Caco-2 (cell line): ENCODE results near the gene PRKAG2. TPM values are rescaled to one million over a fixed set of nuclear protein-coding genes. Genes with fewer than 3 reads are reported as not detected.

Experiments used
- BruUV-seq: library from RNA; stranded (reverse); fragments of 400-500 nt; replicated peaks from 2 replicates; lab custom pipeline; 2021; lab: Mats Ljungman, UMichigan
- CTCF ChIA-PET: fragments of 300-600 bp; sonication (Branson Sonifier 250); formaldehyde crosslinking; loops from one replicate; lab custom pipeline; 2022; ENCODE audit warnings: antibody characterized with exemption; lab: Charles Lee
- POLR2A ChIA-PET: fragments of 300-600 bp; sonication (Branson Sonifier 250); formaldehyde crosslinking; loops from one replicate; lab custom pipeline; 2022; ENCODE audit warnings: antibody characterized with exemption; lab: Charles Lee
- DNase-seq, 2 experiments: peaks; one replicate each; pipeline versions ENCODE4 v3.0.0 to v3.0.0-alpha.2; 2020 to 2022
- H3K27me3 ChIP-seq: replicated peaks from 2 replicates; pipeline ENCODE4 v1.6.0; 2011; ENCODE audit warnings: low read length; ENCODE audit not compliant: control insufficient read depth, insufficient read depth
- H3K36me3 ChIP-seq: 2 replicates; pipeline ENCODE4 v1.5.1; 2011; ENCODE audit warnings: low read length; ENCODE audit not compliant: control insufficient read depth, insufficient read depth
- H3K4me1 ChIP-seq: fragments of 250-450 bp; sonication (Bioruptor Pico); 2 replicates; pipeline ENCODE4 v1.5.1; 2020; ENCODE audit warnings: mild to moderate bottlenecking
- H3K4me3 ChIP-seq: 2 replicates; pipeline ENCODE4 v1.5.1; 2011; ENCODE audit warnings: low read depth, mild to moderate bottlenecking, control low read depth, low read length
- H3K9me3 ChIP-seq: fragments of 250-450 bp; sonication (Bioruptor Pico); 2 replicates; pipeline ENCODE4 v1.5.1; 2020; ENCODE audit warnings: mild to moderate bottlenecking, moderate library complexity
- H3K27ac Mint-ChIP-seq: one replicate; pipeline ENCODE4 v1.8.0; 2022; ENCODE audit warnings: mixed read lengths; ENCODE audit not compliant: unreplicated experiment
- H3K27me3 Mint-ChIP-seq: one replicate; pipeline ENCODE4 v1.8.0; 2022; ENCODE audit warnings: mixed read lengths; ENCODE audit not compliant: insufficient read depth, unreplicated experiment
- H3K36me3 Mint-ChIP-seq: one replicate; pipeline ENCODE4 v1.8.0; 2022; ENCODE audit warnings: mild to moderate bottlenecking, mixed read lengths; ENCODE audit not compliant: insufficient read depth, unreplicated experiment
- H3K4me1 Mint-ChIP-seq: one replicate; pipeline ENCODE4 v1.8.0; 2022; ENCODE audit warnings: low read depth, mixed read lengths; ENCODE audit not compliant: unreplicated experiment
- H3K4me3 Mint-ChIP-seq: one replicate; pipeline ENCODE4 v1.8.0; 2022; ENCODE audit warnings: mild to moderate bottlenecking, moderate library complexity, mixed read lengths; ENCODE audit not compliant: unreplicated experiment
- H3K9me3 Mint-ChIP-seq: one replicate; pipeline ENCODE4 v1.8.0; 2022; ENCODE audit warnings: mixed read lengths; ENCODE audit not compliant: unreplicated experiment
- intact Hi-C: fragments of 100-400 bp; cut with micrococcal nuclease; formaldehyde crosslinking; loops from one replicate; pipeline ENCODE4 v1.10.0; 2022; ENCODE audit not compliant: unreplicated experiment
- total RNA-seq: library from RNA; stranded (reverse); gene quantifications from 2 replicates; pipeline ENCODE4 v1.2.3, GENCODE V29; 2022
- TF ChIP-seq, protein P1 (sequence below), 2 experiments: fragments of 200-600 bp in 1 of 2; IDR thresholded peaks; 1 replicate in 1 of 2; 2 replicates in 1 of 2; pipeline versions ENCODE4 v1.5.1 to v1.8.0; 2011 to 2022; ENCODE audit warnings: antibody characterized with exemption in 1 of 2, control low read depth in 1 of 2, inconsistent platforms in 1 of 2, low read depth in 1 of 2, low read length in 1 of 2, mild to moderate bottlenecking in 1 of 2, moderate library complexity in 1 of 2; ENCODE audit not compliant: insufficient read depth in 1 of 2, severe bottlenecking in 1 of 2, unreplicated experiment in 1 of 2

The PRKAG2 gene
- total RNA-seq, 1 experiment from 2014 or later: 15.9 TPM

- Mint-ChIP-seq H3K4me1 (peaks cover 11% of the 10 kb centered on the region), H3K27ac (no peak overlapping the region), H3K4me3 (no peak overlapping the region), H3K36me3 (no peaks in the 10 kb centered on the region), H3K27me3 (no peaks in the 10 kb centered on the region), H3K9me3 (no peaks in the 10 kb centered on the region)
- DNase-seq: no peak
- Histone ChIP-seq H3K4me3 (no peak overlapping the region), H3K4me1 (no peaks in the 10 kb centered on the region), H3K9me3 (no peaks in the 10 kb centered on the region), H3K27me3 (no peaks in the 10 kb centered on the region), H3K36me3 (no peaks in the 10 kb centered on the region)
- ChIA-PET CTCF (no interaction called here), POLR2A (no interaction called here)
- BruUV-seq: no TSS peak
- TF ChIP-seq, protein P1, sequence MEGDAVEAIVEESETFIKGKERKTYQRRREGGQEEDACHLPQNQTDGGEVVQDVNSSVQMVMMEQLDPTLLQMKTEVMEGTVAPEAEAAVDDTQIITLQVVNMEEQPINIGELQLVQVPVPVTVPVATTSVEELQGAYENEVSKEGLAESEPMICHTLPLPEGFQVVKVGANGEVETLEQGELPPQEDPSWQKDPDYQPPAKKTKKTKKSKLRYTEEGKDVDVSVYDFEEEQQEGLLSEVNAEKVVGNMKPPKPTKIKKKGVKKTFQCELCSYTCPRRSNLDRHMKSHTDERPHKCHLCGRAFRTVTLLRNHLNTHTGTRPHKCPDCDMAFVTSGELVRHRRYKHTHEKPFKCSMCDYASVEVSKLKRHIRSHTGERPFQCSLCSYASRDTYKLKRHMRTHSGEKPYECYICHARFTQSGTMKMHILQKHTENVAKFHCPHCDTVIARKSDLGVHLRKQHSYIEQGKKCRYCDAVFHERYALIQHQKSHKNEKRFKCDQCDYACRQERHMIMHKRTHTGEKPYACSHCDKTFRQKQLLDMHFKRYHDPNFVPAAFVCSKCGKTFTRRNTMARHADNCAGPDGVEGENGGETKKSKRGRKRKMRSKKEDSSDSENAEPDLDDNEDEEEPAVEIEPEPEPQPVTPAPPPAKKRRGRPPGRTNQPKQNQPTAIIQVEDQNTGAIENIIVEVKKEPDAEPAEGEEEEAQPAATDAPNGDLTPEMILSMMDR (IDR thresholded peaks at IDR 0.05; ENCODE audit: insufficient read depth in 1 of 2, low read depth in 1 of 2, low read length in 1 of 2, severe bottlenecking in 1 of 2, unreplicated experiment in 1 of 2): no peak
- intact Hi-C loops: no loop called here
Observed at GRCh38 chr7:151672716-151673115, 204.2 kb downstream of the PRKAG2 start.

DNA sequence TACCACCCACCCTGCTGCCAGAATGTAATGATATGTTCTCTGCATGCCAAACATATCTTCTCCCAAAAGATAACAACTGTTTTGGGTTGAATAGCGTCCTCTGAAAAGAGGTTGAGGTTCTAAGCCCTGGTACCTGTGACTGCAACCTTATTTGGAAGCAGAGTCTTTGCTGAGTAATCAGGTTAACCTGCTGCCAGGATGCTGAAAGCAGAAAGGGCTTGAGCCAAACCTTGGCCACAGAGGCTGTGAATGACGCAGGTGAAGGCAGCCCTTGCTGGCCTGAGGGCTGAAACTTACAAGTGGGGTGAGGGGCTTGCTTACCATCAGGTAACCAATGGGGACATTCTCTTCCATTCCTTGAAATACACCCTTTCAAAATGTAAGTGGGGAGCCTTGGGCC, 205.4 kb downstream of the PRKAG2 start:
- BruUV-seq: no TSS peak
- CTCF ChIA-PET: interaction anchor here (0.6 to 0.7 kb wide), 2 partner anchors 12 to 153 kb away, joined by 3 read pairs; no protein-coding TSS in a partner anchor
- no peaks in the 10 kb centered on the region for H3K9me3 Mint-ChIP-seq

DNA sequence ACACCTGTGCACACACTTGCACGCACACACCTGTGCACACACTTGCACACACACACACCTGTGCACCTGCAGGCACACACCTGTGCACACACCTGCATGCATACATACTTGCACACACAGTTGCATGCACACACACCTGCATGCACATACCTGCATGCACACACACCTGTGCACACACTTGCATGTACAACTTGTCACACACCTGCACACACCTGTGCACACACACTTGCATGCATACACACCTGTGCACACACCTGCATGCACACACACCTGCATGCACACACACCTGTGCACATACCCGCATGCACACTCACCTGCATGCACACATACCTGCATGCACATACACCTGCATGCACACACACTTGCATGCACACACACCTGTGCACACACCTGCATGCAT, 207.2 kb downstream of the PRKAG2 start:
- intact Hi-C loops: no loop called here
- H3K27me3 Mint-ChIP-seq: no peaks in the 10 kb centered on the region
- TF ChIP-seq, protein P1 (IDR thresholded peaks at IDR 0.05; ENCODE audit: insufficient read depth in 1 of 2, low read depth in 1 of 2, low read length in 1 of 2, severe bottlenecking in 1 of 2, unreplicated experiment in 1 of 2): no peak
- no peaks in the 10 kb centered on the region for H3K36me3 Mint-ChIP-seq
- no TSS peak for BruUV-seq
- H3K9me3 Mint-ChIP-seq: no peaks in the 10 kb centered on the region
- H3K27ac Mint-ChIP-seq: no peak overlapping the region
- no peaks in the 10 kb centered on the region for H3K27me3 ChIP-seq
- DNase-seq: no peak
- CTCF ChIA-PET: no interaction called here
- H3K4me3 Mint-ChIP-seq: no peak overlapping the region
- no peak overlapping the region for H3K4me3 ChIP-seq
- H3K4me1 Mint-ChIP-seq: peaks cover 11% of the 10 kb centered on the region
- POLR2A ChIA-PET: no interaction called here
- no peaks in the 10 kb centered on the region for H3K9me3 ChIP-seq
- no peaks in the 10 kb centered on the region for H3K36me3 ChIP-seq
- no peaks in the 10 kb centered on the region for H3K4me1 ChIP-seq

More for the DNA sequence above, 205.4 kb downstream of the PRKAG2 start:
- TF ChIP-seq, protein P1 (IDR thresholded peaks at IDR 0.05; ENCODE audit: insufficient read depth in 1 of 2, low read depth in 1 of 2, low read length in 1 of 2, severe bottlenecking in 1 of 2, unreplicated experiment in 1 of 2): no peak
- Mint-ChIP-seq H3K27me3 (no peaks in the 10 kb centered on the region), H3K4me3 (no peak overlapping the region), H3K4me1 (peaks cover 11% of the 10 kb centered on the region), H3K36me3 (no peaks in the 10 kb centered on the region), H3K27ac (no peak overlapping the region)
- POLR2A ChIA-PET: interaction anchor here (0.6 kb wide), 1 partner anchor 25 kb away, joined by 4 read pairs; no protein-coding TSS in a partner anchor
- intact Hi-C loops: no loop called here
- no peaks in the 10 kb centered on the region for H3K4me1 ChIP-seq
- no peaks in the 10 kb centered on the region for H3K27me3 ChIP-seq
- no peak overlapping the region for H3K4me3 ChIP-seq
- H3K36me3 ChIP-seq: no peaks in the 10 kb centered on the region
- no peaks in the 10 kb centered on the region for H3K9me3 ChIP-seq
- no peak for DNase-seq
